Keratinocyte (primary cell): ENCODE data around the gene CASK. TPM values are rescaled to one million over a fixed set of nuclear protein-coding genes. Genes with fewer than 3 reads are reported as not detected.

Experiments used
- DNase-seq: peaks from one replicate; pipeline ENCODE4 v3.0.0-alpha.2; 2011; ENCODE audit warnings: low read depth, missing footprints, low spot score
- FAIRE-seq: peaks from 2 replicates; lab custom pipeline; 2011; peaks lifted over from hg19 to GRCh38; lab: Jason Lieb, UNC
- H2AFZ ChIP-seq: 2 replicates; pipeline ENCODE4 v1.6.0; 2012; ENCODE audit warnings: low read length, control low read depth, inconsistent platforms; ENCODE audit not compliant: control insufficient read depth
- H3K27ac ChIP-seq: 2 replicates; pipeline ENCODE4 v1.5.1; 2011; ENCODE audit warnings: low read length; ENCODE audit not compliant: control insufficient read depth, insufficient read depth
- H3K27me3 ChIP-seq: 3 replicates; pipeline ENCODE4 v1.6.0; 2011; ENCODE audit warnings: low read length; ENCODE audit not compliant: control insufficient read depth, insufficient read depth; ENCODE audit errors: extremely low read depth
- H3K36me3 ChIP-seq, 2 experiments: 2 replicates in 1 of 2; 3 replicates in 1 of 2; pipeline ENCODE4 v1.5.1; 2011; ENCODE audit warnings: low read length in 2 of 2, mild to moderate bottlenecking in 1 of 2; ENCODE audit not compliant: control insufficient read depth in 2 of 2, insufficient read depth in 2 of 2; ENCODE audit errors: extremely low read depth in 1 of 2
- H3K4me1 ChIP-seq: 3 replicates; pipeline ENCODE4 v1.5.1; 2011; ENCODE audit warnings: low read length; ENCODE audit not compliant: control insufficient read depth, insufficient read depth; ENCODE audit errors: extremely low read depth
- H3K4me2 ChIP-seq: 3 replicates; pipeline ENCODE4 v1.6.0; 2011; ENCODE audit warnings: low read depth, low read length; ENCODE audit not compliant: control insufficient read depth, insufficient read depth; ENCODE audit errors: extremely low read depth
- H3K4me3 ChIP-seq, 3 experiments: fragments of 200-600 bp in 1 of 3; sonication (generic) in 1 of 3; 2 replicates in 2 of 3; 3 replicates in 1 of 3; pipeline ENCODE4 v1.5.1; 2011 to 2016; ENCODE audit warnings: low read length in 3 of 3, mild to moderate bottlenecking in 3 of 3, control low read depth in 2 of 3, inconsistent platforms in 1 of 3, low read depth in 1 of 3, mixed read lengths in 1 of 3, mixed run types in 1 of 3, moderate library complexity in 1 of 3; ENCODE audit not compliant: control insufficient read depth in 2 of 3, insufficient read depth in 2 of 3; ENCODE audit errors: extremely low read depth in 1 of 3
- H3K79me2 ChIP-seq: 2 replicates; pipeline ENCODE4 v1.6.0; 2012; ENCODE audit warnings: low read length; ENCODE audit not compliant: control insufficient read depth, insufficient read depth
- H3K9ac ChIP-seq: 3 replicates; pipeline ENCODE4 v1.6.0; 2011; ENCODE audit warnings: low read length; ENCODE audit not compliant: control insufficient read depth, insufficient read depth; ENCODE audit errors: extremely low read depth
- H3K9me1 ChIP-seq: 3 replicates; pipeline ENCODE4 v1.6.0; 2011; ENCODE audit warnings: low read length; ENCODE audit not compliant: control insufficient read depth, insufficient read depth; ENCODE audit errors: extremely low read depth
- H3K9me3 ChIP-seq: 2 replicates; pipeline ENCODE4 v1.5.1; 2012; ENCODE audit warnings: low read depth, low read length; ENCODE audit not compliant: control insufficient read depth
- H4K20me1 ChIP-seq: 3 replicates; pipeline ENCODE4 v1.6.0; 2011; ENCODE audit warnings: low read length; ENCODE audit not compliant: control insufficient read depth, insufficient read depth; ENCODE audit errors: extremely low read depth
- CTCF ChIP-seq, 3 experiments: IDR thresholded peaks in 1 of 3; conservative IDR thresholded peaks in 1 of 3; optimal IDR thresholded peaks in 1 of 3; 2 replicates in 2 of 3; 3 replicates in 1 of 3; pipeline versions ENCODE3 to v1.5.1; 2011; ENCODE audit warnings: low read length in 3 of 3, mild to moderate bottlenecking in 3 of 3, moderate library complexity in 2 of 3, control low read depth in 1 of 3, inconsistent platforms in 1 of 3; ENCODE audit not compliant: insufficient read depth in 2 of 3; ENCODE audit errors: extremely low read depth in 1 of 3
- EZH2 ChIP-seq: IDR thresholded peaks from one replicate; pipeline ENCODE4 v1.6.1; 2012; ENCODE audit warnings: inconsistent platforms, mild to moderate bottlenecking, low read length, moderate library complexity
- dilution Hi-C: fragments of 300-500 bp; cut with MboI; formaldehyde crosslinking; loops from one replicate; pipeline ENCODE4 v1.7.0; 2020; ENCODE audit warnings: low sequenced_read_pairs; ENCODE audit not compliant: extremely low pct_ligation_motif_present
- polyA plus RNA-seq, 5 experiments: library from polyadenylated mRNA; depleted of rRNA in 3 of 5; stranded (reverse) in 3 of 5; stranded (forward) in 1 of 5; unstranded in 1 of 5; fragments of >200 nt; gene quantifications; 1 replicate in 1 of 5; 2 replicates in 3 of 5; 3 replicates in 1 of 5; pipeline versions ENCODE4 v1.2.1 to v1.2.3, GENCODE V29; 2011 to 2012; ENCODE audit warnings: missing spikeins in 2 of 5, low read depth in 1 of 5, low replicate concordance in 1 of 5

The CASK gene
- polyA plus RNA-seq, 1 donor (not counting 4 experiments of a cell fraction or from before 2014, with no cell fraction given): 33.7 TPM

GRCh38 chrX:41629539-41629938 is 293.8 kb downstream of the CASK start:
- Histone ChIP-seq H3K27me3 (no peaks in the 10 kb centered on the region), H3K36me3 (peaks cover 0 to 2% of the 10 kb centered on the region in 2 experiments), H3K4me1 (no peaks in the 10 kb centered on the region), H3K4me3 (no peak overlapping the region), H4K20me1 (no peaks in the 10 kb centered on the region), H3K9ac (no peak overlapping the region), H3K4me2 (no peak overlapping the region), H2AFZ (no peak overlapping the region), H3K79me2 (no peaks in the 10 kb centered on the region), H3K9me3 (no peaks in the 10 kb centered on the region), H3K27ac (no peak overlapping the region), H3K9me1 (no peaks in the 10 kb centered on the region)
- TF ChIP-seq EZH2 (no peak), CTCF (optimal IDR thresholded peaks at IDR 0.05 in 1 of 3, IDR thresholded peaks at IDR 0.05 in 1 of 3, conservative IDR thresholded peaks at IDR 0.05 in 1 of 3; ENCODE audit: extremely low read depth in 1 of 3, insufficient read depth in 2 of 3, low read length in 3 of 3) (no peak)
- dilution Hi-C loops: no loop called here
- DNase-seq (no peak), FAIRE-seq (no peak)

DNA sequence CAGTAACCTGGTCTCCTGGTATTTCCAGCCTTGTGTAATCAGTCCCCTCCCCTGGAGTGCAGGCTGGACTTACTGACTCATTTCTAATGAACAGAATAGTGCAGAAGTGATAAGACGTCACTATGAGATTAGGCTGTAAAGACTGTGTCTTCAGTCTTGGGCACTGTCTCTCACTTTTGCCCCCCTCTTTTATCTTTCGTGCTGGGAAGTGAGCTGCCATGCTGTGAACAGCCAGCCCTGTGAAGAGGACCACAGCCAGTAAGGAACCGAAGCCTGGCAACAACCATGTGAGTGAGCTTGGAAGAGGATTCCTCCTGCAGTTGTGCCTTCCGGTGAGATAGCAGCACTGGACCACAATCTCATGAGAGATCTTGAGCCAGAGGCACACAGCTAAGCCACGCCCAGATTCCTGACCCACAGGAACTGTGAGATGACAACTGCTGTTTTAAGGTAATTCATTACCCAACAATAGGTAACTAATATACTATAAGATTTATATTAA is 302.1 kb downstream of the CASK start:
- Histone ChIP-seq H2AFZ (no peak overlapping the region), H3K9ac (no peak overlapping the region), H4K20me1 (no peaks in the 10 kb centered on the region), H3K79me2 (no peaks in the 10 kb centered on the region), H3K27me3 (no peaks in the 10 kb centered on the region), H3K4me3 (no peak overlapping the region), H3K36me3 (peaks cover 0 to 3% of the 10 kb centered on the region in 2 experiments), H3K4me2 (no peak overlapping the region), H3K4me1 (no peaks in the 10 kb centered on the region), H3K9me3 (no peaks in the 10 kb centered on the region), H3K9me1 (no peaks in the 10 kb centered on the region), H3K27ac (no peak overlapping the region)
- dilution Hi-C loops: no loop called here
- DNase-seq: no peak
- no peak for FAIRE-seq
- TF ChIP-seq CTCF (optimal IDR thresholded peaks at IDR 0.05 in 1 of 3, IDR thresholded peaks at IDR 0.05 in 1 of 3, conservative IDR thresholded peaks at IDR 0.05 in 1 of 3; ENCODE audit: extremely low read depth in 1 of 3, insufficient read depth in 2 of 3, low read length in 3 of 3) (no peak), EZH2 (no peak)
